ENCODE results near the gene TAS2R41.
"Not testable (repeated sequence)": the region's sequence is repeated elsewhere in the genome, so short reads cannot be mapped to it uniquely, and the experiment has no call there.

TAS2R41 gene

GRCh38 chr7:143456992-143457793 is 20.5 kb upstream of the TAS2R41 start:
- Histone ChIP-seq H3K4me3 (ENCODE audit: low read length) (no peak overlapping the region), H3K4me1 (ENCODE audit: control insufficient read depth, low read depth, low read length) (no peaks in the 10 kb centered on the region), H3K9me3 (ENCODE audit: control insufficient read depth, low read depth, low read length) (peaks cover 6% of the 10 kb centered on the region), H3K36me3 (ENCODE audit: control insufficient read depth, low read depth, low read length) (no peaks in the 10 kb centered on the region), H3K27ac (ENCODE audit: low read length) (no peak overlapping the region), H3K27me3 (ENCODE audit: control insufficient read depth, insufficient read depth, low read length) (no peaks in the 10 kb centered on the region), H3K9ac (ENCODE audit: low read length) (no peak overlapping the region)

GRCh38 chr7:143458263-143458662 is 19.4 kb upstream of the TAS2R41 start:
- no peak overlapping the region for H3K27ac ChIP-seq (ENCODE audit: low read length)
- H3K27me3 ChIP-seq (ENCODE audit: control insufficient read depth, insufficient read depth, low read length): no peaks in the 10 kb centered on the region
- peaks cover 6% of the 10 kb centered on the region for H3K9me3 ChIP-seq (ENCODE audit: control insufficient read depth, low read depth, low read length)
- H3K9ac ChIP-seq (ENCODE audit: low read length): no peak overlapping the region
- no peak overlapping the region for H3K4me3 ChIP-seq (ENCODE audit: low read length)
- H3K4me1 ChIP-seq (ENCODE audit: control insufficient read depth, low read depth, low read length): no peaks in the 10 kb centered on the region
- H3K36me3 ChIP-seq (ENCODE audit: control insufficient read depth, low read depth, low read length): no peaks in the 10 kb centered on the region

DNA sequence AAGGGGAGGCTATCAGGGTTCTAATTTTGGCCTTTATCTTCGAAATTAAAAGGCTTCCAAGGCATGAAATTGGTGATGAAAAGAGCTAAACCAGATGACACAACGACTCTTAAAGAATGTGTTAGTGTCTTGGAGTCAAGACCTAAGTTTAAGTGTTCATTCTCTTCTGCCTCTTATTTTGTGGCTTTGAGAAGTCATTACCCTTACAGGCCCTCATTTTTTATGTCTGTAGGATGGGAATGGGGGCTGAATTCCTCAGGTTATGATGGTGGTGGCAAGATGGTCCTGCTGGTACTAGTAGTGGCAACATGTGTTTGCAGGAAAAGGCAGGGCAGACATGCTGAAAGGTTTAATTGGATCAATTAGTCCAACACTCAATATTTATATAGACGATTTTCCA is 19.0 kb upstream of the TAS2R41 start:
- no peak overlapping the region for H3K9ac ChIP-seq (ENCODE audit: low read length)
- no peaks in the 10 kb centered on the region for H3K4me1 ChIP-seq (ENCODE audit: control insufficient read depth, low read depth, low read length)
- H3K27ac ChIP-seq (ENCODE audit: low read length): no peak overlapping the region
- H3K9me3 ChIP-seq (ENCODE audit: control insufficient read depth, low read depth, low read length): peaks cover 6% of the 10 kb centered on the region
- H3K4me3 ChIP-seq (ENCODE audit: low read length): no peak overlapping the region
- no peaks in the 10 kb centered on the region for H3K36me3 ChIP-seq (ENCODE audit: control insufficient read depth, low read depth, low read length)
- H3K27me3 ChIP-seq (ENCODE audit: control insufficient read depth, insufficient read depth, low read length): no peaks in the 10 kb centered on the region

DNA sequence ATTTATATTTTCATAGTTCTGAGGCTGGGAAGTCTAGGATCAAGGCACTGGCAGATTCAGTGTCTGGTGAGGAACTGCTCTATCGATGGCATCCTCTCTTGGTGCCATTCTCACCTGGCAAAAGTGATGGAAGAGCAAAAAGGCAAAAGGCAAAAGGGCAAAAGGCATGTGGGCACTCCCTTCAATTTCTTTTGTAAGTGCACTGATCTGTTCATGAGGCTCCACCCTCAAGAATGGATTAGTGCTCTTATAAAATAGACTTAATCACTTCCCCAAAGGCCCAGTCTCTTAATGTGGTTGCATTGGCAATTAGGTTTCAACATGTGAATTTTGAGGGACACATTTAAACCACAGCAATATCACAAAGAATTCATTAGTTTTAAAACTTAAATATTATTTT is 18.3 kb upstream of the TAS2R41 start:
- Histone ChIP-seq H3K27ac (ENCODE audit: low read length) (no peak overlapping the region), H3K27me3 (ENCODE audit: control insufficient read depth, insufficient read depth, low read length) (no peaks in the 10 kb centered on the region), H3K4me3 (ENCODE audit: low read length) (no peak overlapping the region), H3K9ac (ENCODE audit: low read length) (no peak overlapping the region), H3K36me3 (ENCODE audit: control insufficient read depth, low read depth, low read length) (no peaks in the 10 kb centered on the region), H3K4me1 (ENCODE audit: control insufficient read depth, low read depth, low read length) (no peaks in the 10 kb centered on the region), H3K9me3 (ENCODE audit: control insufficient read depth, low read depth, low read length) (peaks cover 6% of the 10 kb centered on the region)

DNA sequence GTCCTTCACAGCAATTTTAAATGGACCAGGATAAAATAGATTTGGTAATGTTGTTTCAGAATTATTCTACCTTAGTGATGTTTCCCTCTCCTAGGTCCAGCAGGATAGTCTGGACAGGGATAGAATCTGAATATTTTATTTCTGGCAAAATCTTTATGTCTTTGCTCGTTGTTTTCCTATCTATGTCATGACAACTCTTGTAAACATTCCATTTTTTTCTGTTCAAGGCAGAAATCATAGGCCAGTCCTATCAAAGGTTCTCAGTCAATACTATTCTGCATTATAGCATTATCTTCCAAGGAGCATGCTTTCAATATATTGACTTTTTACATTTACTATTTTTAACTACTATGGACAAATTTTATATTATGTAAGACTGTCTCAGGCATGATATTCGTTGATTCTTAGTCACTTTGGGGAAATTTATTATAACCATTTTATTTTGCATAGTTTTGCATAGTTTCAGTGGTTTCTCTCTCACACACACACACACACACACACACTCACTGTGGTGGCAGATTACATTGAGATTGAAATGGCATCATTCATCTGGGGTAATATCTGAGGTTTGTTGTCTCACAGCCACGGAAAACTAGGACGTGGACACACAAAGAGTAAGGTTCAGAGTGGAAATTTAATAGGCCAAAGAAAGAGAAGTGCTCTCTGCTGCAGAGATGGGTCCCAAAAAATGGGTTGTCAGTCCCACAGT is 17.2 kb upstream of the TAS2R41 start:
- Histone ChIP-seq H3K9ac (ENCODE audit: low read length) (no peak overlapping the region), H3K4me1 (ENCODE audit: control insufficient read depth, low read depth, low read length) (no peaks in the 10 kb centered on the region), H3K4me3 (ENCODE audit: low read length) (no peak overlapping the region), H3K9me3 (ENCODE audit: control insufficient read depth, low read depth, low read length) (peaks cover 6% of the 10 kb centered on the region), H3K27ac (ENCODE audit: low read length) (no peak overlapping the region), H3K27me3 (ENCODE audit: control insufficient read depth, insufficient read depth, low read length) (no peaks in the 10 kb centered on the region), H3K36me3 (ENCODE audit: control insufficient read depth, low read depth, low read length) (no peaks in the 10 kb centered on the region)

DNA sequence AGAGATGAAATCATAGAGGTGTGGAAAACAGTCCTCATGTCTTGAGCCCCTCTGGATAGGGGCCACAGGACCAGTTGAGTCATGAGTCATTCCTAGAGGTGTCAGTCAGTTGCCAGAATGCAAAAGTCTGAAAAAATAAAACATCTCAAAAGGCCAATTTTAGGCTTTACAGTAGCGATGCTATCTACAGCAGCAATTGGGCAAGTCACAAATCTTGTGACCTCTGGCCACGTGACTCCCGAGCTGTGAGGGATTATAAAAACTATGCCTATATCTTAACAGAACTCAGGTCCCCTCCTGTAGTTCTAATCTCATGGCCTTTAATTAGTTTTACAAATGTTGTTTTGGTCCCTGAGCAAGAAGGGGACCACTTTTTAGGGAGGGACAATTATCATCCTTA is 15.6 kb upstream of the TAS2R41 start:
- Histone ChIP-seq H3K9me3 (ENCODE audit: control insufficient read depth, low read depth, low read length) (peaks cover 6% of the 10 kb centered on the region), H3K4me1 (ENCODE audit: control insufficient read depth, low read depth, low read length) (no peaks in the 10 kb centered on the region), H3K4me3 (ENCODE audit: low read length) (no peak overlapping the region), H3K36me3 (ENCODE audit: control insufficient read depth, low read depth, low read length) (no peaks in the 10 kb centered on the region), H3K9ac (ENCODE audit: low read length) (no peak overlapping the region), H3K27me3 (ENCODE audit: control insufficient read depth, insufficient read depth, low read length) (no peaks in the 10 kb centered on the region), H3K27ac (ENCODE audit: low read length) (no peak overlapping the region)

DNA sequence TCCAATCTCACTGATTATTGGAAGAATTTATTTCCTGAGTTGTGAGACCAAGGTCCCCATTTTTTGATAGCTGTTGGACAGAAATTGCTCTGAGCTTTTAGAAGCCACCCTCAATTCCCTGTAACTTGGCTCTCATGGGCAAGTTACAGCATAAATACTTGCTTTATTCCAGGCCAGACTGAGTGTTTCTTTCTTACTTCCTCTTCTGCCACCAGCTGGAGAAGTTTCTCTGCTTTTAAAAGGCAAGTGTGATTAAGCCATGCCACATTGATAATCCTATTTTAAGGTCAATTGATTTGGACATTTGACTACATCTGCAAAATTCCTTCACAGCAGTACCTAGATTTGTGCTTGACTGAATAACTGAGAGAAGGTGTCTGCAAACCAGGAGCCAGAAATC is 14.1 kb upstream of the TAS2R41 start:
- peaks cover 6% of the 10 kb centered on the region for H3K9me3 ChIP-seq (ENCODE audit: control insufficient read depth, low read depth, low read length)
- H3K36me3 ChIP-seq (ENCODE audit: control insufficient read depth, low read depth, low read length): no peaks in the 10 kb centered on the region
- no peak overlapping the region for H3K4me3 ChIP-seq (ENCODE audit: low read length)
- no peaks in the 10 kb centered on the region for H3K4me1 ChIP-seq (ENCODE audit: control insufficient read depth, low read depth, low read length)
- no peaks in the 10 kb centered on the region for H3K27me3 ChIP-seq (ENCODE audit: control insufficient read depth, insufficient read depth, low read length)
- H3K27ac ChIP-seq (ENCODE audit: low read length): no peak overlapping the region
- no peak overlapping the region for H3K9ac ChIP-seq (ENCODE audit: low read length)

GRCh38 chr7:143463957-143464356 is 13.7 kb upstream of the TAS2R41 start:
- Histone ChIP-seq H3K27ac (ENCODE audit: low read length) (no peak overlapping the region), H3K9ac (ENCODE audit: low read length) (no peak overlapping the region), H3K4me1 (ENCODE audit: control insufficient read depth, low read depth, low read length) (no peaks in the 10 kb centered on the region), H3K4me3 (ENCODE audit: low read length) (no peak overlapping the region), H3K9me3 (ENCODE audit: control insufficient read depth, low read depth, low read length) (peaks cover 6% of the 10 kb centered on the region), H3K27me3 (ENCODE audit: control insufficient read depth, insufficient read depth, low read length) (no peaks in the 10 kb centered on the region), H3K36me3 (ENCODE audit: control insufficient read depth, low read depth, low read length) (no peaks in the 10 kb centered on the region)

- no peaks in the 10 kb centered on the region for H3K9me3 ChIP-seq (ENCODE audit: control insufficient read depth, low read depth, low read length)
- no peak overlapping the region for H3K9ac ChIP-seq (ENCODE audit: low read length)
- H3K4me1 ChIP-seq (ENCODE audit: control insufficient read depth, low read depth, low read length): no peaks in the 10 kb centered on the region
- H3K27me3 ChIP-seq (ENCODE audit: control insufficient read depth, insufficient read depth, low read length): no peaks in the 10 kb centered on the region
- H3K4me3 ChIP-seq (ENCODE audit: low read length): no peak overlapping the region
- no peaks in the 10 kb centered on the region for H3K36me3 ChIP-seq (ENCODE audit: control insufficient read depth, low read depth, low read length)
- H3K27ac ChIP-seq (ENCODE audit: low read length): no peak overlapping the region
Observed at GRCh38 chr7:143467724-143468123, 9.9 kb upstream of the TAS2R41 start.

GRCh38 chr7:143472071-143472689 is 5.5 kb upstream of the TAS2R41 start:
- H3K27me3 ChIP-seq (ENCODE audit: control insufficient read depth, insufficient read depth, low read length); H3K4me3 ChIP-seq (ENCODE audit: low read length); H3K4me1 ChIP-seq (ENCODE audit: control insufficient read depth, low read depth, low read length); H3K36me3 ChIP-seq (ENCODE audit: control insufficient read depth, low read depth, low read length); H3K9me3 ChIP-seq (ENCODE audit: control insufficient read depth, low read depth, low read length); H3K27ac ChIP-seq (ENCODE audit: low read length); H3K9ac ChIP-seq (ENCODE audit: low read length): not testable (repeated sequence)

DNA sequence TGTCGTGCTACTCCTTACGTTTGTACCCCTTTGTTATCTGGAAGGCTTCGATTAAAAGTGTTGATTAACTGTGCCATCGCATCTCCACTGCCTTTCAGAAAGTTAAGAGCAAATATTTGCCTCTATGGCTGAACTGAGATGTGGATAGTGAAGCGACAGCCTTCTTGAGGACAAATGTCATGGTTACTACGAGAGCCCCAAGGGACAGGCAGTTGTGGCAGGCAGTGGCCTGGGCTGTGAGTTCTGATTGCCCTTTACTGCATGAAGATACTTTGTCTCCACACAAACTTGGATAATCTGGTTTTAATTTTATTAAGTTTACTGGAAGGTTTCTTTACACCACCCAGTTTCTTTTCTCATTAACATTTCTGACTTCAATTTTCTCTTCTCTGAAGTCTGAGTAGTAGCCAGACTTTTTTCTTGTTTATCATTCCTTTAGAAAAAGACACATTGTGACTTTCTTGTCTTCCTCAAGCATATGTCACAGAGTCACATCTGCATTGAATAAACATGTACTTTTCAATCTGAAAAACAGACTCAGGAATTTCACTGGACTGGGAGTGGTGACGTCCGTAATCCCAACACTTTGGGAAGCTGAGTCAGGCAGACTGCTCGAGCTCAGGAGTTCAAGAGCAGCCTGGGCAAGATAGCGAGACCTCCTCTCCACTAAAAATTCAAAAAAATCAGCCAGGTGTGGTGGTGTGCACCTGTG is 1.5 kb downstream of the TAS2R41 start:
- Histone ChIP-seq H3K27me3 (ENCODE audit: control insufficient read depth, insufficient read depth, low read length) (no peaks in the 10 kb centered on the region), H3K36me3 (ENCODE audit: control insufficient read depth, low read depth, low read length) (no peaks in the 10 kb centered on the region), H3K4me1 (ENCODE audit: control insufficient read depth, low read depth, low read length) (no peaks in the 10 kb centered on the region), H3K9ac (ENCODE audit: low read length) (no peak overlapping the region), H3K4me3 (ENCODE audit: low read length) (no peak overlapping the region), H3K9me3 (ENCODE audit: control insufficient read depth, low read depth, low read length) (no peaks in the 10 kb centered on the region), H3K27ac (ENCODE audit: low read length) (no peak overlapping the region)
